ENCODE measurements around the gene AXDND1. TPM values are rescaled to one million over a fixed set of nuclear protein-coding genes. Genes with fewer than 3 reads are reported as not detected.
"Not testable (repeated sequence)": the region's sequence is repeated elsewhere in the genome, so short reads cannot be mapped to it uniquely, and the experiment has no call there.

The AXDND1 gene
- total RNA-seq, 4 donors from 2014 or later, result 0.19 TPM; not detected in 3

DNA sequence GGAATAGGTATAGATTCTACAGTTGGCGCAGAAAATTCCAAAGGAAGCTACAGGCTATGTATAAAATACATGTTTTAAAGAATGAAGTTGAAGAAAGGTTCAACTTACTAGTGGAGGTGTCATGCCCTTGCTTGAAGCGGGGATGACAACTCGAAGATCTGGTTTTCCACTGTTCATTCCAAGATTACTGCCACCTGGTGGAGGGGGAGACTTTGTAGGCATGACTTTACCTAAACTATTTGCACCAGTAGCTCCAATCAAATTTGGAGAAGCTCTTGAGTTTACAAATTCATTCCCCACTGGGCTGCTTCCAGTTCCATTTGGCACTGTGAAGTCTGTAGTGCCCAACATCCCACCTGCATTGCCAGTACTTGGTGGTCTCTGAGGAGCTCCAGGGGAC is 81.7 kb downstream of the AXDND1 start:
- intact Hi-C loops (cut with DNase I), result no loop called here
- no peaks in the 10 kb centered on the region for H3K27me3 ChIP-seq
- H3K9me3 ChIP-seq, result no peaks in the 10 kb centered on the region
- H3K4me3 ChIP-seq, result no peak overlapping the region
- no peaks in the 10 kb centered on the region for H3K4me1 ChIP-seq
- no peak overlapping the region for H3K27ac ChIP-seq
- H3K36me3 ChIP-seq, result no peaks in the 10 kb centered on the region
- 56 to 77% methylated on average over 3 of the region's 3 CpGs for WGBS, 2 donors
- TF ChIP-seq, protein P1, sequence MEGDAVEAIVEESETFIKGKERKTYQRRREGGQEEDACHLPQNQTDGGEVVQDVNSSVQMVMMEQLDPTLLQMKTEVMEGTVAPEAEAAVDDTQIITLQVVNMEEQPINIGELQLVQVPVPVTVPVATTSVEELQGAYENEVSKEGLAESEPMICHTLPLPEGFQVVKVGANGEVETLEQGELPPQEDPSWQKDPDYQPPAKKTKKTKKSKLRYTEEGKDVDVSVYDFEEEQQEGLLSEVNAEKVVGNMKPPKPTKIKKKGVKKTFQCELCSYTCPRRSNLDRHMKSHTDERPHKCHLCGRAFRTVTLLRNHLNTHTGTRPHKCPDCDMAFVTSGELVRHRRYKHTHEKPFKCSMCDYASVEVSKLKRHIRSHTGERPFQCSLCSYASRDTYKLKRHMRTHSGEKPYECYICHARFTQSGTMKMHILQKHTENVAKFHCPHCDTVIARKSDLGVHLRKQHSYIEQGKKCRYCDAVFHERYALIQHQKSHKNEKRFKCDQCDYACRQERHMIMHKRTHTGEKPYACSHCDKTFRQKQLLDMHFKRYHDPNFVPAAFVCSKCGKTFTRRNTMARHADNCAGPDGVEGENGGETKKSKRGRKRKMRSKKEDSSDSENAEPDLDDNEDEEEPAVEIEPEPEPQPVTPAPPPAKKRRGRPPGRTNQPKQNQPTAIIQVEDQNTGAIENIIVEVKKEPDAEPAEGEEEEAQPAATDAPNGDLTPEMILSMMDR (IDR thresholded peaks at IDR 0.05), result peak in 1 of 6 experiments; percentile 17
- TF ChIP-seq POLR2A (IDR thresholded peaks at IDR 0.05), result no peak
- DNase-seq, result no peak

DNA sequence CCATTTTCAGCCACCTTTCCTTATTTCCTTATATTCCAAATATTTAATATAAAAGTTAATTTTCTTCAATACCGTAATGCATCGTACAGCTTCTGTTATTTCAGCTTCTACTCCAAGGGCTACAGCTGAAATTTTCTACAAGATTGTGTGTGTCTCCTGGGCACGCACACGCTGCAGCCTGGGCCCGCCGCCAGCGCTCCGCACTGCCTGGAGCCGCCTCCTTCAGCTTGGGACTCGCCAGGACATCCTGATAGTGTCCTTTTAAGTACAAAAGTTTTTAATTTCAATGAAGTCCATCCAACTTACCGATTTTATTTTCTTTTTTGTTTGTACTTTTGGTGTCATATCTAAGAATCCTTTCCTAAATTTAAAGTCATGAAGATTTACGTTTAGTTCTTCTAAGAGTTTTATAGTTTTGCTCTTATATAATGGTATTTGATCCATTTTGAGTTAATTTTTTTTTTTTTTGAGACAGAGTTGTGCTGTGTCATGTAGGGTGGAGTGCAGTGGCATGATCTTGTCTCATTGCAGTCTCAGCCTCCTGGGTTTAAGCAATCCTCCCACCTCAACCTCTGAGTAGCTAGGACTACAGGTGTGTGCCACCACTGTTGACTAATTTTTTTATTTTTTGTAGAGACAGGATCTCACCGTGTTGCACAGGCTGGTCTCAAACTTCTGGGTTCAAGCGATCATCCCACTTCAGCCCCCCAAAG is 82.8 kb downstream of the AXDND1 start:
- H3K9me3 ChIP-seq, result no peaks in the 10 kb centered on the region
- H3K27me3 ChIP-seq, result no peaks in the 10 kb centered on the region
- WGBS, 2 donors, result 82 to 86% methylated on average over 14 of the region's 14 CpGs
- no peak for DNase-seq
- no peak overlapping the region for H3K4me3 ChIP-seq
- no peaks in the 10 kb centered on the region for H3K36me3 ChIP-seq
- H3K27ac ChIP-seq, result no peak overlapping the region
- intact Hi-C loops (cut with DNase I), result no loop called here
- no peaks in the 10 kb centered on the region for H3K4me1 ChIP-seq
- TF ChIP-seq, protein P1 (IDR thresholded peaks at IDR 0.05), result no peak
- TF ChIP-seq POLR2A (IDR thresholded peaks at IDR 0.05), result no peak

DNA sequence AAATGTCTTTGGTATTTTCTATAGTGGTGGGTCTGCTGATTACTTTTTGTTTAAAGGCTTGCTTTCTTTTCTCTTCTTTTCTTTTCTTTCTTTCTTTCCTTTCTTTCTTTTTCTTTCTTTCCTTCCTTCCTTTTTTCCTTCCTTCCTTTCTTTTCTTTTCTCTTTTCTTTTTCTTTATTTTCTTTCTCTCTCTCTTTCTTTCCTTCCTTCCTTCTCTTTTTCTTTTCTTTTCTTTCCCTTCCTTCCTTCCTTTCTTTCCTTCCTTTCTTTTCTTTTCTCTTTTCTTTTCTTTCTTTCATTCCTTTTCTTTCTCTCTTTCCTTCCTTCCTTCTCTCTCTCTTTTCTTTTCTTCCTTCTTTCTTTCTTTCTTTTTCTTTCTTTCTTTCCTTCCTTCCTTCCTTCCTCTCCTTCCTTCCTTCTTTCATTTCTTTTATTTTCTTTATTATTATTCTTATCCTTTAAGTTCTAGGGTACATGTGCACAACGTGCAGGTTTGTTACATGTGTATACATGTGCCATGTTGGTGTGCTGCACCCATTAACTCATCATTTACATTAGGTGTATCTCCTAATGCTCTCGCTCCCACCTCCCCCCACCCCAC is 93.9 kb downstream of the AXDND1 start:
- H3K9me3 ChIP-seq; H3K4me3 ChIP-seq; H3K36me3 ChIP-seq; DNase-seq; intact Hi-C loops (cut with DNase I); H3K27ac ChIP-seq; H3K4me1 ChIP-seq; H3K27me3 ChIP-seq: not testable (repeated sequence)
- WGBS, 2 donors, result 83 to 90% methylated on average over 2 of the region's 2 CpGs

DNA sequence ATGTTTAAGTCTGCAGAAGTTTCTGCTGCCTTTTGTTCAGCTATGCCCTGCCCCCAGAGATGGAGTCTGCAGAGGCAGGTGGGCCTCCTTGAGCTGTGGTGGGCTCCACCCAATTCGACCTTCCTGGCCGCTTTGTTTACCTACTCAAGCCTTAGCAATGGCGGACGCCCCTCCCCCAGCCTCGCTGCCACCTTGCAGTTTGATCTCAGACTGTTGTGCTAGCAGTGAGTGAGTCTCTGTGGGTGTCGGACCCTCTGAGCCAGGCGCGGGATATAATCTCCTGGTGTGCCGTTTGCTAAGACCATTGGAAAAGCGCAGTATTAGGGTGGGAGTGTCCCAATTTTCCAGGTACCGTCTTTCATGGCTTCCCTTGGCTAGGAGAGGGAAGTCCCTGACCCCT is 99.9 kb downstream of the AXDND1 start:
- H3K4me3 ChIP-seq; H3K27ac ChIP-seq; DNase-seq; H3K9me3 ChIP-seq; intact Hi-C loops (cut with DNase I); H3K27me3 ChIP-seq; H3K4me1 ChIP-seq; H3K36me3 ChIP-seq: not testable (repeated sequence)
- WGBS, 2 donors, result 20 to 89% methylated on average over 1 to 7 of the region's 11 CpGs

DNA sequence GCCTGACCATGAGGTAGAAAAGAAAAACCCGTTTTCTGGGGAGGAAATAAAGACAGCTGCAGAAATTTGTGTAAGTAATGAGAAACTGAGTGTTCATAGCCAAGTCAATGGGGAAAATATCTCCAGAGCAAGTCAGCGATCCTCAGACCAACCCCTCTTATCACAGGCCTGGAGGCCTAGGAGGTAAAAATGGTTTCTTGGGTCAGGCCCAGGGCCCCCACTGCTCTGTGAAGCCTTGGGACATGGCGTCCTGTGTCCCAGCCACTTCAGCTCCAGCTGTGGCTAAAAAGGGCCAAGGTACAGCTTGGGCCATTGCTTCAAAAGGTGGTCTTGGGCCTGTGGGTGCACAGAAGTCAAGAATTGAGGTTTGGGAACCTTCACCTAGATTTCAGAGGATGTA is 108.9 kb downstream of the AXDND1 start:
- intact Hi-C loops (cut with DNase I), result no loop called here
- TF ChIP-seq POLR2A (IDR thresholded peaks at IDR 0.05), result no peak

DNA sequence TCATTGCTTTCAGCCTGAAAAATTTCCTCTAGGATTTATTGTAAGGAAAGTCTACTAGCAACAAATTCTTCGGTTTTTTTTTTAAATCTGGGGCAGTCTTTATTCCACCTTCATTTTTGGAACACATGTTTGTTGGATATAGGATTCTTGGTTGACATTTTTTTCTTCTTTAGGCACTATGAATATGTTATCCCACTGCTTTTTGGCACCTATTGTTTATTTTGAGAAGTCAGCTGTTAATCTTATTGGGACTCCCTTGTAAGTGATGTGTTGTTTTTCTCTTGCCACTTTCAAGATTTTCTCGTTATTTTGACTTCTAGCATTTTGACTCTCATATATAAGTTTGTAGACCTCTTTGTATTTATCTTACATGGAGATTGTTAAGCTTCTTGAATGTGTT is 110.7 kb downstream of the AXDND1 start:
- 38 to 52% methylated on average over 1 to 2 of the region's 2 CpGs for WGBS, 2 donors
- Histone ChIP-seq H3K27me3 (no peaks in the 10 kb centered on the region), H3K4me1 (no peaks in the 10 kb centered on the region), H3K27ac (no peak overlapping the region), H3K4me3 (no peak overlapping the region), H3K9me3 (peaks cover 0 to 44% (median 36%) of the 10 kb centered on the region in 3 donors), H3K36me3 (no peaks in the 10 kb centered on the region)
- no peak for TF ChIP-seq POLR2A (IDR thresholded peaks at IDR 0.05)
- TF ChIP-seq, protein P1 (IDR thresholded peaks at IDR 0.05), result no peak
- intact Hi-C loops (cut with DNase I), result no loop called here
- DNase-seq, result no peak

More for the DNA sequence above, 108.9 kb downstream of the AXDND1 start:
- DNase-seq, result no peak
- Histone ChIP-seq H3K4me3 (no peak overlapping the region), H3K9me3 (peaks cover 0 to 44% (median 36%) of the 10 kb centered on the region in 3 donors), H3K36me3 (no peaks in the 10 kb centered on the region), H3K4me1 (no peaks in the 10 kb centered on the region), H3K27me3 (no peaks in the 10 kb centered on the region), H3K27ac (no peak overlapping the region)
- 45 to 62% methylated on average over 3 of the region's 3 CpGs for WGBS, 2 donors
